H9 (cell line): Measurements from ENCODE around the gene LIMS2. TPM values are rescaled to one million over a fixed set of nuclear protein-coding genes. Genes with fewer than 3 reads are reported as not detected.

Experiments used
- DNase-seq: peaks from one replicate; pipeline ENCODE4 v3.0.0-alpha.2; 2017
- H2AFZ ChIP-seq: one replicate; pipeline ENCODE4 v1.6.1; 2013; ENCODE audit warnings: mild to moderate bottlenecking, low read length, control low read depth, moderate library complexity
- H2AK5ac ChIP-seq: 2 replicates; pipeline ENCODE4 v1.6.1; 2013; ENCODE audit warnings: low read length, control low read depth, mixed read lengths; ENCODE audit not compliant: insufficient read length
- H2BK120ac ChIP-seq: one replicate; pipeline ENCODE4 v1.6.1; 2013; ENCODE audit warnings: low read depth, mild to moderate bottlenecking, low read length, control low read depth, inconsistent platforms; ENCODE audit not compliant: poor library complexity, severe bottlenecking
- H2BK12ac ChIP-seq: 2 replicates; pipeline ENCODE4 v1.6.1; 2013; ENCODE audit warnings: low read length, control low read depth, mixed read lengths, low read depth; ENCODE audit not compliant: insufficient read length
- H2BK15ac ChIP-seq: 2 replicates; pipeline ENCODE4 v1.6.1; 2013; ENCODE audit warnings: low read depth, low read length, control low read depth
- H2BK20ac ChIP-seq: one replicate; pipeline ENCODE4 v1.6.1; 2013; ENCODE audit warnings: low read depth, mild to moderate bottlenecking, low read length, control low read depth, inconsistent platforms; ENCODE audit not compliant: poor library complexity, severe bottlenecking
- H2BK5ac ChIP-seq: 2 replicates; pipeline ENCODE4 v1.6.1; 2013; ENCODE audit warnings: low read length, control low read depth, mixed read lengths; ENCODE audit not compliant: insufficient read length
- H3K14ac ChIP-seq: 2 replicates; pipeline ENCODE4 v1.6.1; 2013; ENCODE audit warnings: low read length, control low read depth; ENCODE audit not compliant: insufficient read depth
- H3K18ac ChIP-seq: 2 replicates; pipeline ENCODE4 v1.6.1; 2013; ENCODE audit warnings: low read depth, mild to moderate bottlenecking, mixed read lengths, low read length, control low read depth; ENCODE audit not compliant: insufficient read length
- H3K23ac ChIP-seq: 2 replicates; pipeline ENCODE4 v1.6.1; 2013; ENCODE audit warnings: low read length, control low read depth, mixed read lengths, low read depth; ENCODE audit not compliant: insufficient read length
- H3K23me2 ChIP-seq: 2 replicates; pipeline ENCODE4 v1.6.1; 2013; ENCODE audit warnings: low read depth, mild to moderate bottlenecking, mixed read lengths, low read length, control low read depth; ENCODE audit not compliant: insufficient read length, poor library complexity, severe bottlenecking
- H3K27ac ChIP-seq: 2 replicates; pipeline ENCODE4 v1.5.1; 2013; ENCODE audit warnings: low read length, control low read depth, mixed read lengths, low read depth; ENCODE audit not compliant: insufficient read length
- H3K27me3 ChIP-seq: 2 replicates; pipeline ENCODE4 v1.6.1; 2013; ENCODE audit warnings: low read length, control low read depth, inconsistent platforms; ENCODE audit not compliant: insufficient read depth
- H3K4ac ChIP-seq: 2 replicates; pipeline ENCODE4 v1.6.1; 2013; ENCODE audit warnings: low read depth, mild to moderate bottlenecking, control low read depth, inconsistent platforms, low read length, moderate library complexity
- H3K4me1 ChIP-seq: 2 replicates; pipeline ENCODE4 v1.6.1; 2013; ENCODE audit warnings: low read length, control low read depth, inconsistent platforms; ENCODE audit not compliant: insufficient read depth
- H3K4me2 ChIP-seq: 2 replicates; pipeline ENCODE4 v1.6.1; 2013; ENCODE audit warnings: low read length, control low read depth, mixed read lengths; ENCODE audit not compliant: insufficient read length, insufficient read depth
- H3K56ac ChIP-seq: 2 replicates; pipeline ENCODE4 v1.6.1; 2013; ENCODE audit warnings: low read depth, mild to moderate bottlenecking, mixed read lengths, low read length, control low read depth; ENCODE audit not compliant: insufficient read length
- H3K79me1 ChIP-seq: 2 replicates; pipeline ENCODE4 v1.6.1; 2013; ENCODE audit warnings: low read depth, mild to moderate bottlenecking, moderate library complexity, low read length, control low read depth, inconsistent platforms; ENCODE audit not compliant: insufficient read depth, poor library complexity, severe bottlenecking
- H3K79me2 ChIP-seq: 2 replicates; pipeline ENCODE4 v1.6.1; 2013; ENCODE audit warnings: low read length, control low read depth, inconsistent platforms; ENCODE audit not compliant: insufficient read depth
- H3K9ac ChIP-seq: 2 replicates; pipeline ENCODE4 v1.6.1; 2013; ENCODE audit warnings: low read length, control low read depth, mixed read lengths; ENCODE audit not compliant: insufficient read length; ENCODE audit errors: extremely low read depth
- H3K9me3 ChIP-seq: one replicate; pipeline ENCODE4 v1.6.1; 2013; ENCODE audit warnings: low read depth, low read length, inconsistent platforms; ENCODE audit not compliant: control insufficient read depth
- H3T11ph ChIP-seq: one replicate; pipeline ENCODE4 v1.6.1; 2013; ENCODE audit warnings: mild to moderate bottlenecking, low read length, control low read depth, inconsistent platforms
- H4K20me1 ChIP-seq: one replicate; pipeline ENCODE4 v1.6.1; 2013; ENCODE audit not compliant: control insufficient read depth, insufficient read length, insufficient read depth
- H4K5ac ChIP-seq: 2 replicates; pipeline ENCODE4 v1.6.1; 2013; ENCODE audit warnings: low read depth, mild to moderate bottlenecking, mixed read lengths, low read length, control low read depth; ENCODE audit not compliant: insufficient read length
- H4K8ac ChIP-seq: replicated peaks from 2 replicates; pipeline ENCODE4 v1.6.1; 2013; ENCODE audit warnings: low read length, control low read depth, mixed read lengths, low read depth; ENCODE audit not compliant: insufficient read length
- H4K91ac ChIP-seq: 2 replicates; pipeline ENCODE4 v1.6.1; 2013; ENCODE audit warnings: low read depth, mild to moderate bottlenecking, moderate library complexity, mixed read lengths, low read length, control low read depth; ENCODE audit not compliant: insufficient read length
- H3K27ac Mint-ChIP-seq, 3 experiments: 2 replicates in 2 of 3; 3 replicates in 1 of 3; pipeline ENCODE4 v1.8.0; 2020 to 2021; ENCODE audit warnings: mixed read lengths in 3 of 3, mild to moderate bottlenecking in 1 of 3, moderate library complexity in 1 of 3
- H3K27me3 Mint-ChIP-seq: 2 replicates; pipeline ENCODE4 v1.8.0; 2021; ENCODE audit warnings: low read depth, mild to moderate bottlenecking, moderate library complexity, mixed read lengths
- H3K36me3 Mint-ChIP-seq, 3 experiments: 2 replicates in 2 of 3; 3 replicates in 1 of 3; pipeline ENCODE4 v1.8.0; 2020 to 2021; ENCODE audit warnings: low read depth in 3 of 3, mixed read lengths in 3 of 3; ENCODE audit not compliant: insufficient read depth in 1 of 3
- H3K4me1 Mint-ChIP-seq, 2 experiments: 2 replicates each; pipeline ENCODE4 v1.8.0; 2020; ENCODE audit warnings: mixed read lengths in 2 of 2
- H3K4me3 Mint-ChIP-seq, 2 experiments: 2 replicates in 1 of 2; 3 replicates in 1 of 2; pipeline ENCODE4 v1.8.0; 2020 to 2021; ENCODE audit warnings: mild to moderate bottlenecking in 2 of 2, mixed read lengths in 2 of 2, moderate library complexity in 1 of 2
- H3K9me3 Mint-ChIP-seq, 2 experiments: 2 replicates in 1 of 2; 3 replicates in 1 of 2; pipeline ENCODE4 v1.8.0; 2020; ENCODE audit warnings: mild to moderate bottlenecking in 2 of 2, mixed read lengths in 2 of 2, moderate library complexity in 1 of 2
- CTCF ChIP-seq: fragments of 200-600 bp; sonication (generic); conservative IDR thresholded peaks from 3 replicates; pipeline ENCODE4 v1.8.0; 2021; ENCODE audit warnings: antibody characterized with exemption, mild to moderate bottlenecking
- whole genome bisulfite sequencing: extraction: QIAGEN DNeasy Blood & Tissue Kit; methylation state at CpG from one replicate; pipeline ENCODE4 v1.1.7; 2013; ENCODE audit warnings: missing lambda C conversion rate, low lambda C conversion rate, mixed read lengths; ENCODE audit not compliant: insufficient read length; ENCODE audit errors: extremely low coverage; 5-methylcytosine and 5-hydroxymethylcytosine counted together
- total RNA-seq: library from RNA; stranded (reverse); gene quantifications from 2 replicates; pipeline ENCODE4 v1.2.1, GENCODE V29; 2021

Gene LIMS2
- total RNA-seq, 1 experiment from 2014 or later = 5.9 TPM

DNA sequence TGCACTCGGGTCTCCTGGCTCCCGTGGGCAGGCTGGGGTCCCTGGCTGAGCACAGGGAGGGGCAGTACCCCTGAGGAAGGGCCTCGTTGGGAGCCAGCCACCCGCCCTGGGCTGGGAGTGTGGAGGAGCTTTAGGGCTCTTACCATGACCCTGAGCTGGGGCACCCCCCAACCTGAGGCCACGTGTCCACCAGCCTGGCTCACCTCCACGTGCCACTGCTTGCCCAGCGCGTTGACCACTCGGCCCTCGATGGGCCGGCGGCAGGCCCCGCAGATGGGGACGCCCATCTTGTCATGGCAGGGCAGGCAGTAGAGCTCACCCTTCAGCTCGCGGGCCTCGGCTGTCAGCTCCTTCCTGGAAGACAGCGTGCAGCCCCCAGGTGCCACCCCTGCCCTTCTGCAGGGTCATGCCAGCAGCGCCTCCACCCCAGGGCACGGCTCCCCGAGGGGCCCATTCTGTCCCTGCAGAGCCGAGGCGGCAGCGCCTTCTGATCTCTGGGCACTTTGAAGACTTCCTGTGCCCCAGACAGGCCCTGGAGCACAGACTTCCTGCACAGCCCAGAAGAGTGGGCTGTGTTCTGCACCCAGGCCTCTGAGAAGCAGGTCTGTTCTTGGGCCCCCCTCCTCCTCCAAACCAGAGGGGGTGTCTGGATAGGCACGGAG is 33.4 kb downstream of the LIMS2 start:
- H3K4me2 ChIP-seq = no peak overlapping the region
- no peaks in the 10 kb centered on the region for H4K20me1 ChIP-seq
- no peaks in the 10 kb centered on the region for H3K9me3 ChIP-seq
- H3K23me2 ChIP-seq = no peaks in the 10 kb centered on the region
- H2BK20ac ChIP-seq = no peak overlapping the region
- Mint-ChIP-seq H3K36me3 (no peaks in the 10 kb centered on the region), H3K4me1 (peaks cover 8 to 16% of the 10 kb centered on the region in 2 experiments), H3K4me3 (no peak overlapping the region), H3K9me3 (no peaks in the 10 kb centered on the region), H3K27ac (no peak overlapping the region), H3K27me3 (peaks cover 2% of the 10 kb centered on the region; the same call in 1 of the 2 replicates)
- no peaks in the 10 kb centered on the region for H3K79me2 ChIP-seq
- no peaks in the 10 kb centered on the region; the same call in 1 of the 2 replicates for H3K4me1 ChIP-seq
- no peak overlapping the region for H3K56ac ChIP-seq
- H3K18ac ChIP-seq = no peak overlapping the region
- H4K8ac ChIP-seq = no peak overlapping the region
- no peak overlapping the region; the same call in 1 of the 2 replicates for H3K14ac ChIP-seq
- no peak overlapping the region for H2BK5ac ChIP-seq
- no peak for DNase-seq
- H3K23ac ChIP-seq = no peak overlapping the region
- H3K79me1 ChIP-seq = no peaks in the 10 kb centered on the region
- no peak overlapping the region for H3K4ac ChIP-seq
- no peaks in the 10 kb centered on the region for H3K27me3 ChIP-seq
- H3K9ac ChIP-seq = no peak overlapping the region
- no peak overlapping the region for H3K27ac ChIP-seq
- no peak for TF ChIP-seq CTCF
- no peak overlapping the region for H3T11ph ChIP-seq
- no peak overlapping the region for H4K91ac ChIP-seq
- no peak overlapping the region for H2AFZ ChIP-seq
- no peak overlapping the region for H2BK15ac ChIP-seq
- no peak overlapping the region for H4K5ac ChIP-seq
- no CpG with 5 or more reads among the region's 25 CpGs for WGBS
- no peak overlapping the region for H2BK12ac ChIP-seq
- H2BK120ac ChIP-seq = no peak overlapping the region
- H2AK5ac ChIP-seq = no peak overlapping the region
